ENCODE measurements around the gene LRIT3. TPM values are rescaled to one million over a fixed set of nuclear protein-coding genes. Genes with fewer than 3 reads are reported as not detected.

The LRIT3 gene
- total RNA-seq, 2 experiments from 2014 or later: 0.11 to 0.13 TPM

DNA sequence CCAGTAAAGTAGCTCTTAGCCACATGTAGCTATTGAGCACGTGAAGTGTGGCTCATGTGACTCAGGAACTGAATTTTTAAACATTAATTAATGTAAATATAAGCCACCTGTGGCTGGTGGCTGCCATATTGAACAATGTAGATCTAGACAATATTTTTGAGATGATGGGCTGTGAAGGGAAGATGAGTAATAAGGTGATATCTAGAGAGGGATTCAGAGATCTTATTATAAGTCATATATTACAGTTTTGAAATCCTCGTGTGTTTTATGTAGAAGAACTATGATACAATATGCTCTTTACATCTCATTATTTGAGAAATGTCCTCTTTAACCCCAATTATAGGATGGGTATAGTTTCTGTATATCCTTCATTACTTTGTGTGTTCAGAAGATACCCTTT lies 26.7 kb upstream of the LRIT3 start:
- Histone ChIP-seq H3K4me3 (ENCODE audit: low read depth, low read length, poor library complexity, severe bottlenecking) (no peak overlapping the region), H3K4me2 (ENCODE audit: low read length) (no peak overlapping the region), H4K20me1 (ENCODE audit: insufficient read depth, low read length) (0 out of 2 replicates have a peak, but pooled peaks cover 7% of the 10 kb centered on the region), H2AFZ (ENCODE audit: low read length) (no peak overlapping the region), H3K9me2 (ENCODE audit: insufficient read depth, low read length) (no peaks in the 10 kb centered on the region), H3K36me3 (ENCODE audit: insufficient read depth, low read length) (peaks cover 88% of the 10 kb centered on the region), H3K4me1 (ENCODE audit: insufficient read depth, low read length, poor library complexity, severe bottlenecking) (peaks cover 17% of the 10 kb centered on the region), H3K9me3 (ENCODE audit: low read length) (no peaks in the 10 kb centered on the region), H3K27ac (ENCODE audit: low read depth, low read length, poor library complexity, severe bottlenecking) (no peak overlapping the region), H3K79me2 (ENCODE audit: insufficient read depth, low read depth, low read length) (peaks cover 24% of the 10 kb centered on the region)
- DNase-seq (ENCODE audit: low spot score): no peak
- ChIA-PET POLR2A (interaction anchor here (0.6 to 0.8 kb wide), 2 partner anchors 35 to 129 kb away, joined by 3 read pairs; no protein-coding TSS in a partner anchor), CTCF (ENCODE audit: unreplicated experiment) (no interaction called here)
- intact Hi-C loops (cut with micrococcal nuclease; ENCODE audit: unreplicated experiment): no loop called here
- no peak for TF ChIP-seq EZH2phosphoT487 (IDR thresholded peaks at IDR 0.05; ENCODE audit: borderline replicate concordance, low read depth, low read length)
- BruUV-seq (replicated peaks): no TSS peak

DNA sequence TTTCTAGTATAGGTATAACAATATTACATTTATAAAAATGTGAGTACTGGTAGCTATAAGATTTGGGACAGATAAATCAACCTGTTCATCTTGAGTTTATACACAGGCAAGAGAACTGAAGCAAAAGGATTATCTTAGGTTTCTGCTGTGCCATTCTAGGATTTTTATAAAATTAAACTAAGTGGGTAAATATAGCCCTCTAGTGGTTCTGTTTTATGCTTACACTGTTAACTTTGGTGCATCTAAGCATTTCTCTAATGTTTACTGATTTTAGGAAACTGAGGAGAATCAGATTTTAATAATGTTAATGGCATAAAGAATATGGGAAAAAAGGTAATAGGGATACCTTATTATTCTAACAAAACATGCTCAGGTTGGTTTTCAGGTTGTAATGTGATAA lies 21.2 kb upstream of the LRIT3 start:
- no peak overlapping the region for H3K27ac ChIP-seq (ENCODE audit: low read depth, low read length, poor library complexity, severe bottlenecking)

DNA sequence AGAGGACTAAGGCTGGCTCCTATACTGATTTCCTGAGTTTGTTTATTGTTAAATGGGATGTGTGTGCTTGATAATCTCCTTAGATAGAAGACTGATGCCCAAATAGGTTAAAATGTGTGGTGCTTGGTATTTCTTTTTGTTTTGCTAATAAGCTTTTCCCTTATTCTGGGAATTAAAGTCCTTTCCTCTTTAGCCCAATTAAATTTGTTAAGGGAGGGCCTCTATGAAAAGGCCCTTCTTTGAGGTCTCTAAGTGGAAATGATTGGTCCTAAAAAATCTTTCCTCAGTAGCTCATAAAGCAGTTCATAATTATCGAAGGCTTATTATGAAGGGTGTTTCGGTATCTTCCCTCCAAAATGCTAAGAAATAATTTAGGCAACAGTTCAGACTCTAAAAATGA lies 20.2 kb upstream of the LRIT3 start, which contains the start of gene RRH:
RRH (plus strand) TSS at position 301 of the 400 bp plus-strand sequence; CDS start at position 357, 56 bp downstream.
- Histone ChIP-seq H3K79me2 (ENCODE audit: insufficient read depth, low read depth, low read length) (no peaks in the 10 kb centered on the region), H3K27ac (ENCODE audit: low read depth, low read length, poor library complexity, severe bottlenecking) (no peak within 1 kb of the TSS), H3K9me3 (ENCODE audit: low read length) (no peaks in the 10 kb centered on the region), H3K9me2 (ENCODE audit: insufficient read depth, low read length) (no peaks in the 10 kb centered on the region), H3K36me3 (ENCODE audit: insufficient read depth, low read length) (peaks cover 63% of the 10 kb centered on the region), H2AFZ (ENCODE audit: low read length) (no peak within 1 kb of the TSS), H3K4me3 (ENCODE audit: low read depth, low read length, poor library complexity, severe bottlenecking) (no peak within 1 kb of the TSS), H4K20me1 (ENCODE audit: insufficient read depth, low read length) (no peaks in the 10 kb centered on the region), H3K4me2 (ENCODE audit: low read length) (no peak within 1 kb of the TSS), H3K4me1 (ENCODE audit: insufficient read depth, low read length, poor library complexity, severe bottlenecking) (no peaks in the 10 kb centered on the region)
- CTCF ChIA-PET (ENCODE audit: unreplicated experiment): no interaction called here
- intact Hi-C loops (cut with micrococcal nuclease; ENCODE audit: unreplicated experiment): loop anchor here (2.0 to 5.0 kb wide), 2 partner anchors 150 to 405 kb away; no protein-coding TSS in a partner anchor
- POLR2A ChIA-PET: interaction anchor here (1.5 kb wide), 1 partner anchor 11 kb away, joined by 5 read pairs; no protein-coding TSS in a partner anchor
- no TSS peak for BruUV-seq (replicated peaks)
- TF ChIP-seq, protein P1, sequence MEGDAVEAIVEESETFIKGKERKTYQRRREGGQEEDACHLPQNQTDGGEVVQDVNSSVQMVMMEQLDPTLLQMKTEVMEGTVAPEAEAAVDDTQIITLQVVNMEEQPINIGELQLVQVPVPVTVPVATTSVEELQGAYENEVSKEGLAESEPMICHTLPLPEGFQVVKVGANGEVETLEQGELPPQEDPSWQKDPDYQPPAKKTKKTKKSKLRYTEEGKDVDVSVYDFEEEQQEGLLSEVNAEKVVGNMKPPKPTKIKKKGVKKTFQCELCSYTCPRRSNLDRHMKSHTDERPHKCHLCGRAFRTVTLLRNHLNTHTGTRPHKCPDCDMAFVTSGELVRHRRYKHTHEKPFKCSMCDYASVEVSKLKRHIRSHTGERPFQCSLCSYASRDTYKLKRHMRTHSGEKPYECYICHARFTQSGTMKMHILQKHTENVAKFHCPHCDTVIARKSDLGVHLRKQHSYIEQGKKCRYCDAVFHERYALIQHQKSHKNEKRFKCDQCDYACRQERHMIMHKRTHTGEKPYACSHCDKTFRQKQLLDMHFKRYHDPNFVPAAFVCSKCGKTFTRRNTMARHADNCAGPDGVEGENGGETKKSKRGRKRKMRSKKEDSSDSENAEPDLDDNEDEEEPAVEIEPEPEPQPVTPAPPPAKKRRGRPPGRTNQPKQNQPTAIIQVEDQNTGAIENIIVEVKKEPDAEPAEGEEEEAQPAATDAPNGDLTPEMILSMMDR (conservative IDR thresholded peaks at IDR 0.05; ENCODE audit: low read length): no peak
- no peak for TF ChIP-seq EZH2phosphoT487 (IDR thresholded peaks at IDR 0.05; ENCODE audit: borderline replicate concordance, low read depth, low read length)
- no peak for DNase-seq (ENCODE audit: low spot score)

More for the DNA sequence above, 21.2 kb upstream of the LRIT3 start:
- no TSS peak for BruUV-seq (replicated peaks)
- H2AFZ ChIP-seq (ENCODE audit: low read length): no peak overlapping the region
- no peaks in the 10 kb centered on the region for H3K9me3 ChIP-seq (ENCODE audit: low read length)
- no peaks in the 10 kb centered on the region for H3K79me2 ChIP-seq (ENCODE audit: insufficient read depth, low read depth, low read length)
- no peaks in the 10 kb centered on the region for H4K20me1 ChIP-seq (ENCODE audit: insufficient read depth, low read length)
- H3K4me1 ChIP-seq (ENCODE audit: insufficient read depth, low read length, poor library complexity, severe bottlenecking): no peaks in the 10 kb centered on the region
- H3K9me2 ChIP-seq (ENCODE audit: insufficient read depth, low read length): no peaks in the 10 kb centered on the region
- no peak overlapping the region for H3K4me2 ChIP-seq (ENCODE audit: low read length)
- intact Hi-C loops (cut with micrococcal nuclease; ENCODE audit: unreplicated experiment): loop anchor here (2.0 to 5.0 kb wide), 2 partner anchors 151 to 404 kb away; no protein-coding TSS in a partner anchor
- H3K4me3 ChIP-seq (ENCODE audit: low read depth, low read length, poor library complexity, severe bottlenecking): no peak overlapping the region
- ChIA-PET CTCF (ENCODE audit: unreplicated experiment) (no interaction called here), POLR2A (interaction anchor here (1.5 kb wide), 1 partner anchor 10 kb away, joined by 5 read pairs; no protein-coding TSS in a partner anchor)
- peaks cover 72% of the 10 kb centered on the region for H3K36me3 ChIP-seq (ENCODE audit: insufficient read depth, low read length)
- no peak for TF ChIP-seq EZH2phosphoT487 (IDR thresholded peaks at IDR 0.05; ENCODE audit: borderline replicate concordance, low read depth, low read length)
- TF ChIP-seq, protein P1 (conservative IDR thresholded peaks at IDR 0.05; ENCODE audit: low read length): peak; percentile 87
- DNase-seq (ENCODE audit: low spot score): peak; percentile 47

All from OCI-LY7 (cell line).